Measurements from ENCODE around the gene STAC.

DNA sequence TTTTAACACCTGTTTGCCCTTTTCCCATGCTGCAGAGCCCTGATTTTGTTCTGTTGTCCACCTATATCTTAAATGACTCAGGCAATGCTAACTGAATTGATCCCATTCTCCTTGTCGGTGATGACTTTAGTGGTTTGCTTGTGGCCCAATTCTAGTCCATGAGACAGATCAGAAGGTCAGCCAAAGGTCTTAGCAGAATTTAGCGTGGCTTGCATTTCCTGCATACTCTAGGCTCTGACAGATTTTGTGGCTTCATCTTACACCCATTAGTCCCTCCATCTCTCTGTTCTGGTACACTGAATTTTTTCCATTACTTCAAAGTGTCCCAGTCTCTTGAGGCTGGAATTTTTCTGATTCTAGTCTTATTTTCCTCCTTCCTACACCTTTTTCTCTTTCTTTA is 161.9 kb downstream of the STAC start:
- TF ChIP-seq, protein P1, sequence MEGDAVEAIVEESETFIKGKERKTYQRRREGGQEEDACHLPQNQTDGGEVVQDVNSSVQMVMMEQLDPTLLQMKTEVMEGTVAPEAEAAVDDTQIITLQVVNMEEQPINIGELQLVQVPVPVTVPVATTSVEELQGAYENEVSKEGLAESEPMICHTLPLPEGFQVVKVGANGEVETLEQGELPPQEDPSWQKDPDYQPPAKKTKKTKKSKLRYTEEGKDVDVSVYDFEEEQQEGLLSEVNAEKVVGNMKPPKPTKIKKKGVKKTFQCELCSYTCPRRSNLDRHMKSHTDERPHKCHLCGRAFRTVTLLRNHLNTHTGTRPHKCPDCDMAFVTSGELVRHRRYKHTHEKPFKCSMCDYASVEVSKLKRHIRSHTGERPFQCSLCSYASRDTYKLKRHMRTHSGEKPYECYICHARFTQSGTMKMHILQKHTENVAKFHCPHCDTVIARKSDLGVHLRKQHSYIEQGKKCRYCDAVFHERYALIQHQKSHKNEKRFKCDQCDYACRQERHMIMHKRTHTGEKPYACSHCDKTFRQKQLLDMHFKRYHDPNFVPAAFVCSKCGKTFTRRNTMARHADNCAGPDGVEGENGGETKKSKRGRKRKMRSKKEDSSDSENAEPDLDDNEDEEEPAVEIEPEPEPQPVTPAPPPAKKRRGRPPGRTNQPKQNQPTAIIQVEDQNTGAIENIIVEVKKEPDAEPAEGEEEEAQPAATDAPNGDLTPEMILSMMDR (IDR thresholded peaks at IDR 0.05), result no peak
- TF ChIP-seq POLR2AphosphoS5 (IDR thresholded peaks at IDR 0.05), result no peak

All from stomach (tissue), 4 donors.